ENCODE measurements around the gene FADS3.
"Not testable (repeated sequence)": the region's sequence is repeated elsewhere in the genome, so short reads cannot be mapped to it uniquely, and the experiment has no call there.

The FADS3 gene

DNA sequence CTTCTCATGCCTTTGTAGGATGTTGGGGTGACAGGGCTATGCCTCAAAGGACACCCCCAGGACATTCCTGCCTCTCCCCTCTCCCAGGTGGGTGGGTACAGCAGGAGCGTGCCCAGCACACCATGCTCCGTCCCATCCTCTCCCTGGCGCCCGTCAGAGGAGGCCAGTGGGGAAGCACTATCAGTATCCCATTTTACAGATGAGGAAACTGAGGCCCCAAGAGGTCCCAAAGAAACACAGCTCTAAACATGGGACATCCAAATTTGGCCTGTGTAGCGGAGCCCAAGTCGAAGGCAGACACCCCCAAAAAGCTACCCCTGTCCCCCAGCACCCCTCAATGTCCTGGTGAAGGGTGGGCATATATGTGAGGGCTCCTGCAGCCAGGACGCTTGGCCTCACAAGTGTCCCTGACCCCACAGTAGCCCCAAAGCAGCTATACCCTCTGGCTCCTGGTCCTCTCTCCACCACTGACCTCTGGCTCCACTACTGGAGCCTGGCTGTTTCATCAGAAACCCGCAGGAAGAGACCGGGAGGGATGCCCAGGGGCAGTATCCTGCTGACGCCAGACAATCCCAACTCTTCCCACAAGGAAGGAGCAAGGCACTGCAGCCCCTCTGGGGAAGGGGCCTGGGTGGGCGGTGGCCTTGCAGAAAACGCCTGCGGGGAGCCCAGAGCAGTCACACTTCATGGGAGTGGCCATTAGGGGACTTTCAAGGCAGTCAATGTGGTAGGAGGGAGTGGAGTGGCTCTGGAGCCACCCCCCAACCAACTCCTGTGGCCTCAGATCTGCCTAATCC, 5.4 kb downstream of the FADS3 start:
- Histone ChIP-seq H3K4me1 (peaks cover 6% of the 10 kb centered on the region; the same call in 1 of the 2 replicates), H3K4me3 (ENCODE audit: low read depth, low read length) (no peak overlapping the region), H3K27me3 (no peaks in the 10 kb centered on the region), H3K36me3 (no peaks in the 10 kb centered on the region), H3K9me3 (no peaks in the 10 kb centered on the region)
- DNase-seq, result no peak
- TF ChIP-seq, protein P1, sequence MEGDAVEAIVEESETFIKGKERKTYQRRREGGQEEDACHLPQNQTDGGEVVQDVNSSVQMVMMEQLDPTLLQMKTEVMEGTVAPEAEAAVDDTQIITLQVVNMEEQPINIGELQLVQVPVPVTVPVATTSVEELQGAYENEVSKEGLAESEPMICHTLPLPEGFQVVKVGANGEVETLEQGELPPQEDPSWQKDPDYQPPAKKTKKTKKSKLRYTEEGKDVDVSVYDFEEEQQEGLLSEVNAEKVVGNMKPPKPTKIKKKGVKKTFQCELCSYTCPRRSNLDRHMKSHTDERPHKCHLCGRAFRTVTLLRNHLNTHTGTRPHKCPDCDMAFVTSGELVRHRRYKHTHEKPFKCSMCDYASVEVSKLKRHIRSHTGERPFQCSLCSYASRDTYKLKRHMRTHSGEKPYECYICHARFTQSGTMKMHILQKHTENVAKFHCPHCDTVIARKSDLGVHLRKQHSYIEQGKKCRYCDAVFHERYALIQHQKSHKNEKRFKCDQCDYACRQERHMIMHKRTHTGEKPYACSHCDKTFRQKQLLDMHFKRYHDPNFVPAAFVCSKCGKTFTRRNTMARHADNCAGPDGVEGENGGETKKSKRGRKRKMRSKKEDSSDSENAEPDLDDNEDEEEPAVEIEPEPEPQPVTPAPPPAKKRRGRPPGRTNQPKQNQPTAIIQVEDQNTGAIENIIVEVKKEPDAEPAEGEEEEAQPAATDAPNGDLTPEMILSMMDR (IDR thresholded peaks at IDR 0.05; ENCODE audit: low read depth, low read length), result no peak

DNA sequence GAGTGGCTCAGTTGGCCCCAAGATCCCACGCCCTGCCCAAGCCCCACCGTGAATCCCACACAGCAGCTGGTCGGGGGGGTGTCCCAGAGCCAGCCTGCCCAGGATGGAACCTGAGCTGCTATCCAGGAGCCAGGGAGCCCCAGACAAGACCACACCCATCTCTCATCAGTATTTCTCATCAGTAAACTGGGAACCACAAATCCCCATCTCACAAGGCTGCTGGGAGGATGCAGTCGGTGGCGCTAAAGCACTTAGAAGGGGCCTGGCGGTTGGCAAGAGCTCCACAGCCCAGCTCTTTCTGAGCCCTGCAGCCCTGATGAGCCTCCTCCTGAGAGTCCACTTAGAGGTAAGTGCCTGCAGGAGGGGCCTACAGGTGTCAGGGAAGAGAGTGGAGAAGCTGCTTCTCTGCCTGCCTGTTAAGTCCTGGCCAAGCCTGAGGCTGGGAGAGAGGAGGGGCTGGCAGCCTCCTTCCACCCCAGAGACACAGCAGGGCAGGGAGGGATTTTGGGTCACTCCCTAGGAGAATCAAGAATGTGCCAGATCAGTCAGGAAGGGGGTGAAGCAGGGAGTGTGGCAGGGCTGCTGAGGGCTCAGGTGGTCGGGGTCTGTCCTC, 6.1 kb downstream of the FADS3 start:
- no peaks in the 10 kb centered on the region for H3K36me3 ChIP-seq

DNA sequence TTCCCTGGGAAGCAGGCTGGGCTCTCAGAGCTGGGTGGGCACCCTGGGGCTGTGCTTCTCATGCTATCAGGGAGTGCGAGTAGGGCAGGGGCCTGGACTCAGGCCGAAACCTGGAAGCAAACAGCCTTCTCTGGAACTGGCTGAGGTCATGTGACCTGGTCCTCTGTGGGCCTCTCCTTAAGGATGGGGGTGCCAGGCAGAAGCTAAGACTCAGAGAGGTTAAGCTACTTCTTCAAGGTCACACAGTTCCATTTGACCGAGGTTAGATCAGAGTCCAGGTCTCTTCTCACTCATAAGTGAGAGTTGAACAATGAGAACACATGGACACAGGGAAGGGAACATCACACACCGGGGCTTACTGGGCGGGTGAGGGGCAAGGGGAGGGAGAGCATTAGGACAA, 7.4 kb downstream of the FADS3 start:
- Histone ChIP-seq H3K36me3 (no peaks in the 10 kb centered on the region), H3K27me3 (no peaks in the 10 kb centered on the region), H3K4me1 (no peaks in the 10 kb centered on the region), H3K9me3 (no peaks in the 10 kb centered on the region), H3K4me3 (ENCODE audit: low read depth, low read length) (no peak overlapping the region)
- DNase-seq, result no peak
- TF ChIP-seq, protein P1 (IDR thresholded peaks at IDR 0.05; ENCODE audit: low read depth, low read length), result no peak

More for the DNA sequence above, 6.1 kb downstream of the FADS3 start:
- TF ChIP-seq, protein P1 (IDR thresholded peaks at IDR 0.05; ENCODE audit: low read depth, low read length), result no peak
- H3K9me3 ChIP-seq, result no peaks in the 10 kb centered on the region
- no peaks in the 10 kb centered on the region for H3K27me3 ChIP-seq
- DNase-seq, result no peak
- H3K4me3 ChIP-seq (ENCODE audit: low read depth, low read length), result no peak overlapping the region
- 0 out of 2 replicates have a peak, but pooled peaks cover 1% of the 10 kb centered on the region for H3K4me1 ChIP-seq

DNA sequence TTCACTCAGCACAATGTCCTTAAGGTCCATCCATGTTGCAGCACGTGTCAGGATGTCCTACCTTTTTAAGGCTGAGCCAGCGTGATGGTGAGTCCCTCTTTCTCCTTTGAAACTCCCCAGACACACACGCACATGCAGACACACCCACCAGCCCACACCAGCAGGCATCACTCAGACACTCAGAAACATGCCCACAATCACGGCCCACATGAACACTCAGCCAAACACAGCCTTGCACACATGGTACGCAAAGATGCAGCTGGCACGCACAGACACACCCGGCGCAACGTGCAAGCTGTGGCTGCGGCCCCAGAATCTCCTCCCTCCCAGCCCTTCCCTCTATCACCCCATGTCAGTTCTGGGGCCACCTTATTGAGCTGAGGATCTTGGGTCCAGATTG, 8.0 kb downstream of the FADS3 start:
- TF ChIP-seq, protein P1 (IDR thresholded peaks at IDR 0.05; ENCODE audit: low read depth, low read length), result no peak
- Histone ChIP-seq H3K4me1 (no peaks in the 10 kb centered on the region), H3K9me3 (no peaks in the 10 kb centered on the region), H3K27me3 (no peaks in the 10 kb centered on the region), H3K36me3 (no peaks in the 10 kb centered on the region), H3K4me3 (ENCODE audit: low read depth, low read length) (no peak overlapping the region)
- no peak for DNase-seq

DNA sequence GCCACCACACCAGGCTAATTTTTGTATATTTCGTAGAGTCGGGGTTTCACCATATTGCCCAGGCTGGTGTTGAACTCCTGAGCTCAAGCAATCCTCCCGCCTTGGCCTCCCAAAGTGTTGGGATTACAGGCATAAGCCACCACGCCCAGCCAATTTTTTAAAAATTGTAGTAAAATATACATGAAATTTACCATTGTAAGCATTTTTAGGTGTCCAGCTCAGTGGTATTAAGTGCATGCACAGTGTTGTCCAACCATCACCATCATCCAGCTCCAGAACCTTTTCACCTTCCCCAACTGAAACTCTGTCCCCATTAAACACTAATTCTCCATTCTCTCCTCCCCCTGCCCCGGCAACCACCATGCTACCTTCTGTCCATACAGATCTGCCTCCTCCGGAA, 8.5 kb downstream of the FADS3 start:
- no peak overlapping the region for H3K4me3 ChIP-seq (ENCODE audit: low read depth, low read length)
- H3K27me3 ChIP-seq, result no peaks in the 10 kb centered on the region
- no peaks in the 10 kb centered on the region for H3K9me3 ChIP-seq
- no peaks in the 10 kb centered on the region for H3K36me3 ChIP-seq
- TF ChIP-seq, protein P1 (IDR thresholded peaks at IDR 0.05; ENCODE audit: low read depth, low read length), result no peak
- DNase-seq, result no peak
- no peaks in the 10 kb centered on the region for H3K4me1 ChIP-seq

DNA sequence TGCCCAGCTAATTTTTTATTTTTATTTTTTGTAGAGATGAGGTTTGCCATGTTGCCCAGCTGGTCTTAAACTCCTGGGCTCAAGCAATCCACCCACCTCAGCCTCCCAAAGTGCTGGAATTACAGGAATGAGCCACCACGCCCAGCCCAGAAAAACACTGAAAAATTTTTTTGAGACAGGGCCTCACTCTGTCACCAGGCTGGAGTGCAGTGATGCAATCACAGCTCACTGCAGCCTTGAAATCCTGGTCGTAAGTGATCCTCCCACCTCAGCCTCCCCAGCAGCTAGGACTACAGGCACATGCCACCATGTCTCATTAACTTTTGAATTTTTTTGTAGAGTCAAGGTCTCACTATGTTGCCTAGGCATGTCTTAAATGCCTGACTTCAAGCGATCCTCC, 9.1 kb downstream of the FADS3 start:
- H3K9me3 ChIP-seq; H3K36me3 ChIP-seq; H3K4me1 ChIP-seq; H3K4me3 ChIP-seq (ENCODE audit: low read depth, low read length); DNase-seq; H3K27me3 ChIP-seq: not testable (repeated sequence)

All from BE2C (cell line).